MCF 10A (cell line): ENCODE measurements around the gene UQCRC2. TPM values are rescaled to one million over a fixed set of nuclear protein-coding genes. Genes with fewer than 3 reads are reported as not detected.

ENCODE experiments used
- BruUV-seq: library from RNA; stranded (reverse); fragments of 400-500 nt; replicated peaks from 2 replicates; lab custom pipeline; 2021; lab: Mats Ljungman, UMichigan
- CTCF ChIA-PET: fragments of 300-600 bp; sonication (Branson Sonifier 250); formaldehyde crosslinking; extraction: SDS; loops from one replicate; lab custom pipeline; 2021; ENCODE audit warnings: antibody characterized with exemption, inconsistent platforms; lab: Yijun Ruan, JAX
- POLR2A ChIA-PET: fragments of 300-600, 350-650 bp; sonication (Branson Sonifier 250); formaldehyde crosslinking; extraction: SDS; loops from one replicate; lab custom pipeline; 2020; ENCODE audit warnings: antibody characterized with exemption, inconsistent platforms; lab: Yijun Ruan, JAX
- DNase-seq: peaks from one replicate; pipeline ENCODE4 v3.0.0-alpha.2; 2018; ENCODE audit not compliant: unreplicated experiment
- H3K27ac Mint-ChIP-seq: one replicate; pipeline ENCODE4 v1.8.0; 2022; ENCODE audit warnings: mild to moderate bottlenecking, low read depth, mixed read lengths; ENCODE audit not compliant: unreplicated experiment
- H3K27me3 Mint-ChIP-seq: one replicate; pipeline ENCODE4 v1.8.0; 2022; ENCODE audit warnings: mixed read lengths; ENCODE audit not compliant: insufficient read depth, unreplicated experiment
- H3K36me3 Mint-ChIP-seq: one replicate; pipeline ENCODE4 v1.8.0; 2022; ENCODE audit warnings: mild to moderate bottlenecking, moderate library complexity, mixed read lengths; ENCODE audit not compliant: insufficient read depth, unreplicated experiment
- H3K4me1 Mint-ChIP-seq: one replicate; pipeline ENCODE4 v1.8.0; 2022; ENCODE audit warnings: mixed read lengths; ENCODE audit not compliant: insufficient read depth, unreplicated experiment
- H3K4me3 Mint-ChIP-seq: one replicate; pipeline ENCODE4 v1.8.0; 2022; ENCODE audit warnings: mild to moderate bottlenecking, moderate library complexity, mixed read lengths; ENCODE audit not compliant: unreplicated experiment
- H3K9me3 Mint-ChIP-seq: one replicate; pipeline ENCODE4 v1.8.0; 2022; ENCODE audit warnings: mixed read lengths; ENCODE audit not compliant: unreplicated experiment
- intact Hi-C: fragments of 100-400 bp; cut with micrococcal nuclease; formaldehyde crosslinking; loops from 2 replicates; pipeline ENCODE4 v1.14.1; 2022
- total RNA-seq: library from RNA; stranded (reverse); gene quantifications from 2 replicates; pipeline ENCODE4 v1.2.3, GENCODE V29; 2022
- TF ChIP-seq, protein P1 (sequence below): fragments of 200-600 bp; IDR thresholded peaks from one replicate; pipeline ENCODE4 v1.8.0; 2022; ENCODE audit warnings: antibody characterized with exemption, mild to moderate bottlenecking; ENCODE audit not compliant: unreplicated experiment

The UQCRC2 gene
- total RNA-seq, 1 experiment from 2014 or later, result 199 TPM

- TF ChIP-seq, protein P1, sequence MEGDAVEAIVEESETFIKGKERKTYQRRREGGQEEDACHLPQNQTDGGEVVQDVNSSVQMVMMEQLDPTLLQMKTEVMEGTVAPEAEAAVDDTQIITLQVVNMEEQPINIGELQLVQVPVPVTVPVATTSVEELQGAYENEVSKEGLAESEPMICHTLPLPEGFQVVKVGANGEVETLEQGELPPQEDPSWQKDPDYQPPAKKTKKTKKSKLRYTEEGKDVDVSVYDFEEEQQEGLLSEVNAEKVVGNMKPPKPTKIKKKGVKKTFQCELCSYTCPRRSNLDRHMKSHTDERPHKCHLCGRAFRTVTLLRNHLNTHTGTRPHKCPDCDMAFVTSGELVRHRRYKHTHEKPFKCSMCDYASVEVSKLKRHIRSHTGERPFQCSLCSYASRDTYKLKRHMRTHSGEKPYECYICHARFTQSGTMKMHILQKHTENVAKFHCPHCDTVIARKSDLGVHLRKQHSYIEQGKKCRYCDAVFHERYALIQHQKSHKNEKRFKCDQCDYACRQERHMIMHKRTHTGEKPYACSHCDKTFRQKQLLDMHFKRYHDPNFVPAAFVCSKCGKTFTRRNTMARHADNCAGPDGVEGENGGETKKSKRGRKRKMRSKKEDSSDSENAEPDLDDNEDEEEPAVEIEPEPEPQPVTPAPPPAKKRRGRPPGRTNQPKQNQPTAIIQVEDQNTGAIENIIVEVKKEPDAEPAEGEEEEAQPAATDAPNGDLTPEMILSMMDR, result no peak
- Mint-ChIP-seq H3K36me3 (no peaks in the 10 kb centered on the region), H3K27me3 (peaks cover 22% of the 10 kb centered on the region), H3K27ac (no peak overlapping the region), H3K4me1 (peaks cover 7% of the 10 kb centered on the region), H3K4me3 (no peak overlapping the region), H3K9me3 (no peaks in the 10 kb centered on the region)
- POLR2A ChIA-PET, result interaction anchor here (5.4 kb wide), 1 partner anchor 16 kb away, joined by 27 read pairs; the partner anchor contains the start of gene UQCRC2
- BruUV-seq, result no TSS peak
- intact Hi-C loops, result no loop called here
- no peak for DNase-seq
- CTCF ChIA-PET, result interaction anchor here (0.6 to 0.7 kb wide), 2 partner anchors 135 to 284 kb away, joined by 3 read pairs; no protein-coding TSS in a partner anchor
Observed at GRCh38 chr16:21937336-21937829, 15.8 kb upstream of the UQCRC2 start.

DNA sequence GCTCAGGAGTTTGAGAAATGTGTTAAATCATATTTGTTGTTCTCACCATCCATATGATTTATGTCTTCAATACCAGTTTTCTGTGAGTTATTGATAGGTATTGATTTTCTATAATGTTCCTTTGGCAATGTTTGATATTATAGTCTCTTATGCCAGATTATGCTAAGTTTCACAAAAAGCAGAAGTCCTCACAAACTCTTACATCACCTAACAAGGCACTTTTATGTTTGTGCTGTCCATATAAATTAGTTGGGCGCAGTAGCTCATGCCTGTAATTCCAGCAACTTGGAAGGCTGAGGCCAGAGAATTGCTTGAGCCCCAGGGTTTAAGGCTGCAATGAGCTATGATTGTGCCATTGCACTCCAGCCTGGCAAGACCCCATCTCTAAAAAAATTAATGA is 12.6 kb upstream of the UQCRC2 start:
- ChIA-PET CTCF (no interaction called here), POLR2A (interaction anchor here (5.4 kb wide), 1 partner anchor 13 kb away, joined by 27 read pairs; the partner anchor contains the start of gene UQCRC2)
- DNase-seq, result no peak
- BruUV-seq, result no TSS peak
- Mint-ChIP-seq H3K4me1 (no peaks in the 10 kb centered on the region), H3K36me3 (no peaks in the 10 kb centered on the region), H3K27me3 (peaks cover 30% of the 10 kb centered on the region), H3K9me3 (no peaks in the 10 kb centered on the region), H3K4me3 (no peak overlapping the region), H3K27ac (no peak overlapping the region)
- intact Hi-C loops, result no loop called here
- TF ChIP-seq, protein P1, result no peak

DNA sequence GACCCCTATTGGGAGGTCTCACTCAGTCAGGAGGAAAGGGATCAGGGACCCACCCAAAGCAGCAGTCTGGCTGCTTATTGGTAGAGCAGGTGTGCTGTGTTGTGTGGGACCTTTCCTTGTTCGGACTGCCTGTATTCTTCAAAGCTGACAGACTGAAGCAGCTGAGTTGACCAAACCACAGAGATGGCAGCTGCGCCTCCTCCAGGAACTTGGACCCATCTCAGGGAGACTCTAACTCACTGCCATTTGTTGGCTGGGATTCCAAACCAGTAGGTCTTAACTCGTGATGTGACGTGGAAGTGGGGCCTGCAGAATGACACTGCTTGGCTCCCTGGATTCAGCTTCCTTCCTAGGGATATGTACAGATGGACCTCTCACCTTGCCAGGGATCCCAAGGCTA is 9.6 kb upstream of the UQCRC2 start:
- ChIA-PET POLR2A (interaction anchor here (1.0 kb wide), 1 partner anchor 9 kb away, joined by 3 read pairs; no protein-coding TSS in a partner anchor), CTCF (interaction anchor here (0.6 to 1.0 kb wide), 3 partner anchors 9 to 36 kb away, joined by 3 to 4 read pairs (median 3); partner anchors contain the start of gene UQCRC2)
- Mint-ChIP-seq H3K4me1 (no peaks in the 10 kb centered on the region), H3K27ac (no peak overlapping the region), H3K27me3 (peaks cover 23% of the 10 kb centered on the region), H3K4me3 (no peak overlapping the region), H3K9me3 (no peaks in the 10 kb centered on the region), H3K36me3 (peaks cover 7% of the 10 kb centered on the region)
- no peak for DNase-seq
- BruUV-seq, result no TSS peak
- intact Hi-C loops, result no loop called here
- TF ChIP-seq, protein P1, result no peak

GRCh38 chr16:21946889-21947635 is 6.1 kb upstream of the UQCRC2 start:
- DNase-seq, result no peak
- CTCF ChIA-PET, result interaction anchor here (0.6 to 1.2 kb wide), 3 partner anchors 152 to 289 kb away, joined by 3 to 4 read pairs (median 4); no protein-coding TSS in a partner anchor
- BruUV-seq, result no TSS peak
- intact Hi-C loops, result no loop called here
- TF ChIP-seq, protein P1, result no peak
- POLR2A ChIA-PET, result no interaction called here
- Mint-ChIP-seq H3K4me3 (no peak overlapping the region), H3K36me3 (peaks cover 7% of the 10 kb centered on the region), H3K4me1 (peaks cover 7% of the 10 kb centered on the region), H3K9me3 (no peaks in the 10 kb centered on the region), H3K27me3 (peaks cover 20% of the 10 kb centered on the region), H3K27ac (no peak overlapping the region)
